HG03571 (cell line): Measurements from ENCODE around the gene BCAS3.

Source experiments
- ATAC-seq: cut with Tn5 transposase; IDR thresholded peaks from one replicate; pipeline ENCODE4 v1.9.1; 2021; ENCODE audit not compliant: unreplicated experiment

The BCAS3 gene

GRCh38 chr17:61149106-61149825 is 471.6 kb downstream of the BCAS3 start:
- no peak for ATAC-seq

GRCh38 chr17:61149862-61150362 is 472.3 kb downstream of the BCAS3 start:
- no peak for ATAC-seq

GRCh38 chr17:61150686-61151299 is 473.1 kb downstream of the BCAS3 start:
- no peak for ATAC-seq

- ATAC-seq, result no peak
These were observed 475.2 kb downstream of the BCAS3 start for GRCh38 chr17:61152898-61153297.

- no peak for ATAC-seq
These were observed 478.1 kb downstream of the BCAS3 start for GRCh38 chr17:61155590-61156237.

- no peak for ATAC-seq
These were observed 479.7 kb downstream of the BCAS3 start for GRCh38 chr17:61157246-61157886.

- ATAC-seq, result no peak
These were observed 480.7 kb downstream of the BCAS3 start for GRCh38 chr17:61158376-61158775.

- no peak for ATAC-seq
These were observed 481.7 kb downstream of the BCAS3 start for GRCh38 chr17:61159221-61159814.

- no peak for ATAC-seq
These were observed 482.6 kb downstream of the BCAS3 start for GRCh38 chr17:61160204-61160603.

GRCh38 chr17:61160789-61161445 is 483.3 kb downstream of the BCAS3 start:
- no peak for ATAC-seq

- ATAC-seq, result no peak
These were observed 484.0 kb downstream of the BCAS3 start for GRCh38 chr17:61161615-61162134.

- ATAC-seq, result no peak
These were observed 486.9 kb downstream of the BCAS3 start for GRCh38 chr17:61164517-61164916.

- ATAC-seq, result no peak
These were observed 489.4 kb downstream of the BCAS3 start for GRCh38 chr17:61167075-61167474.

- ATAC-seq, result no peak
These were observed 490.9 kb downstream of the BCAS3 start for GRCh38 chr17:61168506-61168905.

- ATAC-seq, result no peak
These were observed 496.7 kb downstream of the BCAS3 start for GRCh38 chr17:61174310-61174709.

GRCh38 chr17:61175298-61176142 is 497.9 kb downstream of the BCAS3 start:
- ATAC-seq, result no peak

GRCh38 chr17:61177351-61177750 is 499.7 kb downstream of the BCAS3 start:
- ATAC-seq, result no peak

- no peak for ATAC-seq
These were observed 500.6 kb downstream of the BCAS3 start for GRCh38 chr17:61178284-61178683.

GRCh38 chr17:61179380-61179806 is 501.7 kb downstream of the BCAS3 start:
- no peak for ATAC-seq
